GM21723 (cell line): ENCODE data around the gene ZNF576.
"Not testable (repeated sequence)": the region's sequence is repeated elsewhere in the genome, so short reads cannot be mapped to it uniquely, and the experiment has no call there.

ENCODE experiments used
- ATAC-seq: cut with Tn5 transposase; IDR thresholded peaks from one replicate; pipeline ENCODE4 v1.9.1; 2021; ENCODE audit warnings: mild to moderate bottlenecking, moderate library complexity; ENCODE audit not compliant: unreplicated experiment

Gene ZNF576, protein sequence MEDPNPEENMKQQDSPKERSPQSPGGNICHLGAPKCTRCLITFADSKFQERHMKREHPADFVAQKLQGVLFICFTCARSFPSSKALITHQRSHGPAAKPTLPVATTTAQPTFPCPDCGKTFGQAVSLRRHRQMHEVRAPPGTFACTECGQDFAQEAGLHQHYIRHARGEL

DNA sequence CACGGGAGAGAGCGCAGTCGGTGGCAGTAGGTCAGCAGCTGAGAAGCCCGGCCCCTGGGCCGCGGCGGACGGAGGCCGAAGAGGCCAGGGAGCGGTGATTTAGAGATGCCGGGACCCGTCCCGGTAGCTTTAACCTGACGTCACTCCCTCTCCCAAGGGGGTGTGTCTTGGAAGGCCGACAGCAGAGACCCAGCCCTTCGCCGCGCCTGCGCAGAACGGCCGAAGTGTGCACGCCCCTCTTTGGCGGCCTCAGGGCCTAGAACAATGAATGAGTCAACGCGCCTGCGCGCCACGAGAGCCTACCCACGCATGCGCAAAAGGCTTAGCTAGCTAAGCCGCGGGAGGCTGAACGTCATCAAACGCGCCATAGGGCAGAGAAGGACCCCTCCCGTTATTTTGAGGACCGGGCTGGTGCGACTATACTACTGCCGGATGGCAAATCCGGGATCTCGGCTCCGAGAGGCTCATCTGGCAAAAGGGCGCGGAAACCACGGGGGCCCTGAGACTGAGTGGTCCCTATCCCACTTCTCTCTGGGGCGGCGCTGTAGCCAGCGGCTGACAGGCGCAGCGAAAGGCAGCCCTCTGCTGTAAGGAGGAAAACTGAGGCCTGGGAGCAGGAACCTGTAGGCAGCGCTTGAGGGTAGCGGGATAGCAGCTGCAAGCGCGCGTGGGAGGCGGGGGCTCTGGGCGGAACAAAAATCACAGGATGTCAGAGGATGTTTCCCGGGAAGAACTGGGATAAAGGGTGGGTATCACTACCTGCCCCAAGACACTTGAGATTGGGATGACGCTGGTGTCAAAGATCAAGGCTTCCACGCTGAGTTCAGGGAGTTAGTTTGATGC lies at the start of gene ZNF576, which contains the start of gene IRGQ:
Gene ZNF576 (plus strand): TSS at position 597 of the 843 bp plus-strand sequence. CDS start 514 bp downstream, outside the sequence.
Gene IRGQ (minus strand): TSS at position 136 of the 843 bp plus-strand sequence. CDS start 796 bp downstream, outside the sequence.
- ATAC-seq = peak; percentile 65

GRCh38 chr19:43547926-43548325 lies 48.5 kb upstream of the ZNF576 start:
- not testable (repeated sequence) for ATAC-seq

GRCh38 chr19:43548706-43549105 lies 47.7 kb upstream of the ZNF576 start:
- ATAC-seq = no peak

DNA sequence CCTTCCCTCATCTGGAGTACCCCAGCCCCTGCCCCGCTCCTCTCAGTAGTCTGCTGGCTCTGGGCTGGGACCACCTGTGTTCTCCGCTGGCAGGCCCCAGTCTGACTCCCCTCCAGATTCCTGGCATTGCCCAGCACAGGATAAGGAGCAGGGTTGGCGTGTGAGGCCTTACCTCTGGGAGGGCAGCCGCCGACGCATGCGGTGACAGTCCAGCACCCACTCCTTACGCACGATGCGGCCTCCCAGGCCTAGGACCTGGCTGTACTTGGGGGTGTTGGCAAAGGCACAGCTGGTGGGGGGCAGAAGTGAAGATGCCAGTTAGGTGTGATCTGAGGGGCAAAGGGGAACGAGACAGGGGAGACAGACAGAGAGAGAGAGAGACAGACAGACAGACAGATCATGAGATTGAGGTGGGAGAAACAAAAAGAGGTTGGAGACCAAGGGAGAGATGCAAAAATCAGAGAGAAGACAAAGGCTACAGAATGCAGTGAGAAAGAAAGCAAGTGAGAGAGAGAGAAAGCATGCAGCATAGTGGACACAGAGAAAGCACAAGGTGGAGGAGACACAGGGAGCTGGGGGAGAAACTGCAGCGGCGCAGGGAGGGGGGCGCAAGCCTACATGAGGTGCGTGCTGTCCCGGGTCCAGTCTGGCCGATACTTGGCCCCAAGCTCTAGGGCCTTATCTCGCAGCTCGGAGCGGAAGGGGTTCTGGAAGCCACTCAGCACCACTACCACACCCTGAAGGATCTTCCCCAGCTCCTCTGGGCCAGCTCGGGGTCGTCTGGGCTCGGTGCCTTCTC lies 44.8 kb upstream of the ZNF576 start:
- ATAC-seq = no peak

- no peak for ATAC-seq
Observed at GRCh38 chr19:43552198-43552450, 44.3 kb upstream of the ZNF576 start.

DNA sequence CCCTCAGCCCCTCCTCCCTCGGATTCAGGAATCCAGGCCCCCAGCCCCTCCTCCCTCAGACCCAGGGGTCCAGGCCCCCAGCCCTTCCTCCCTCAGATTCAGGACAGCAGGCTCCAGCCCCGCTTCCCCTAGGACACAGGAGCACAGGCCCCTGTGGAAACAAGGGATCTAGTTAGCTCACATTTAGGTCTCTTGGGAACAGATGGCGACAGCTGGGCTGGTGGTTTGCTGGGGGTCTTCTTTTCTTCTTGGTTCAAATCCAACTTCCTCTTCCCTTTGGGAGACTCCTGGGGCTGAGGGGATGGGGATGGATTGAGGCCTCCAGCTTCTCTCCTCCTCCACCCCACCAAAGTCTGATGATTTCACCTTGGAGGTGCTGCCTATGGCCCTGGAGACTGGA lies 43.8 kb upstream of the ZNF576 start:
- no peak for ATAC-seq

- no peak for ATAC-seq
Observed at GRCh38 chr19:43553656-43554055, 42.7 kb upstream of the ZNF576 start.

DNA sequence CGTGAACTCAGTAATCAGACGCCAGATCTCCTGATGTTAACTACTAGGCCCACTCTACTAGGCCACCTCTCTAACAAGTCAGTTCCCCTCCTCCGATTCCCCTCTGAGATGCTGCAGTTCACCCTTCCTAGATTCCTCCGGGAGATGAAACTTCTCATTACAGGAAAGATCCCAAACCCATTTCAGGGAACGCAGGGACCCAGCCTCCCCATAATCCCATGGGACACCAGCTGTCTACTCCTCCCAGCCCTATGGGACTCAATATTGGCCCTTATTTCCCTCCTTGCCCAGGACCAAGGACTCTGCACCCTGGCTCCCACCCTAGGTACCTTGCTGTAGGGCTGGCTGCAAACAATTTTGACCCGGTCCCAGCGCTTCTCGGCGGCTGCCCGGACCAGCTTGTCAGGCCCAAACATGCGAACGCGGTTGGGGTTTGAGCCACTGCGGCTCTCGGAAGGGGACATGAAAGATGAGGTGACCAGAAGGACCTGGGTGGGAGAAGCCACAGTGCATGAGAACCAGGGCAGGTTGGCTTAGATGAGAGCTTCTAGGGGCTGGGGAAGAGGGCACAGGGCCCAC lies 42.0 kb upstream of the ZNF576 start:
- ATAC-seq = no peak

DNA sequence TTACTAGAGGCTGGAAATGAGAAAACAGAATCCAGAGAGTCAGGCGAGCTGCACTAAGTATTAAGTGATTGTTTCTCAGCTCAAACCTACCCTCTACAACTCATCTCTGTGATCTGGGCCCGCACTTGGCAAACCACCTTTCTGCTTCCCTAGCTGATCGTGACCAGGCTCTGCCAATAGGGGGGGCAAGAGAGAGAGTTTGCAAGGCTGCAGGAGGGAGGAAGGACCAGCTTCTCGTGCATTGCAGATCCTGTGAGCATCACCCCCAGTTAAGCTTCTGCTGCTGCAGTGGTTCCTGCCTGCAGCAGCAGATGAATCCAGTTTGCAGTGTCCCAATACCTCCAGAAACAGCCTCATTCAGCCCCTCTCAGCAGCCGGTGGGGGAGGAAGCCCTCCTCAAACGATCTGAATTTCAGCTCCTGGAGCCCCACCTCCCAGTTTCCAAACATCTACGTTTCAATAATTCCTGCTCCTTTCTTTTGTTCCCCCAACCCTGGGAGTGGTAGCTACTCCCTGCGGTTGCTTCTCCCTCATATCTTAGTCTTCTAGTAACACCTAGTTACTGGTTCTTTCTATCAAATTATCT lies 41.1 kb upstream of the ZNF576 start:
- no peak for ATAC-seq

- ATAC-seq = no peak
Observed at GRCh38 chr19:43560687-43561086, 35.7 kb upstream of the ZNF576 start.

DNA sequence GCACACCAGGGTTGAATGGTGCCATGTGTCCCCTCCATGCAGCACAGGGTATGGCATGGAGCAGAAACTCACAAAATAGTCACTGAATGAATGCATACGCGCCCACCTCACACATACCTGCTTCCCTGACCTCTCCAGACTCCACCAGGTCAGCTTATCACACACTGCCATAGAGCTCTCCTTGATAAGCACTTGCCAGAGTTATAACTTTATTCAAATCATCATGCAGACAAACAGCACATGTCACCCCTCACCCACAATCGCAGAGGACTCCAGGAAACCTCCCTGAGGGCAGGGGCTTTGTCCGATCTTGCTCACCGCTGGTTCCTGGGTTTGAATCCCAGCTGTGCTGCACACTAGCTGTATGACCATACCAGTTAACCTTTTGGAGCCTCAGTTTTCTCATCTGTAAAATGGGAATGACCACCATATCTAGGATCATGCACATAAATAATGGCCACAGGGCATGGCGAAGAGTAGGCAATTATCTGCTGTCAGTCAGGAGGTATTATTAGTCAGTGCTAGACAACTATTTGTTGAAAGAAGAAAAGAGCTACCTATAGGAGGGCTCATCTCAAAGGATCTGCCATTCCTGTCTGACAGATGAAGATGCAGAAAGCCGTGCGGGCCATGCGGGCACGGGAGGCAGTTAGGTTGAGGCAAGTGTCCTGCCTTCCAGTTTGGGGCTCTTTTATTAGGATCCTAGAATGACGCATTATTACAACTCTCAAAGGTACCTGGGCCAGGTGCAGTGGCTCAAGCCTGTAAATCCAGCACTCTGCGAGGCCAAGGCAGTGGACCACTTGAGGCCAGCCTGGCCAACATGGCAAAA lies 35.0 kb upstream of the ZNF576 start:
- no peak for ATAC-seq

- ATAC-seq = no peak
Observed at GRCh38 chr19:43562226-43562697, 34.1 kb upstream of the ZNF576 start.

- peak; percentile 65 for ATAC-seq
Observed at GRCh38 chr19:43562698-43563241, 33.6 kb upstream of the ZNF576 start.

DNA sequence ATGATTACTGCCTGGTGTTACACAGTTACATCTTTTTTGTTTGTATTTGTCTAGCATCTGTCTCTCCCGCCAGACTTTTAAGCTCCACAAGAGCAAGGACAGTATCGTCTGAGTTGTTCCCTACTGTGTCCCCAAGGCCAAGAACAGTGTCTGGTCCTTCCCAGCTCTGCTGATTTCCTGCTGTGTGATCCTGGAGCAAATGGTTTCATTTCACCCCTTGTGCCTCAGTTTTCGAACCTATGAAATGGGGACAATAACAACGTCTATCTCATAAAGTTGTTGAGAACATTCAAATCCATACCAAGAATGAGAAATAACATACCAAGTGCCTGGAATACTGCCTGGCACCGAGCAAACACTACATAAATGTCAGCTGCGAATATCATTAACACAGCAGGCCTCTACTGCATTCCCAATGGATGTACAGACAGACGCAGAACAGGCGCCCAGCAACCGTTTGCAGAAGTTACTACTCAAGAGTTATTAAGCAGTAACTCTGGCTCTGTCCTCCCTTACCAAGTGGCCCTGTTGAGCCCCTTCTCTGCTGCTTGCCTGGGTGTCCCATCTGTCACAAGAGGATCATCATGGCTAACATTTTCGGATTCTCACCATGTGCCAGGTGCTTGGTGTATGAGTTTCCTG lies 32.5 kb upstream of the ZNF576 start:
- no peak for ATAC-seq

DNA sequence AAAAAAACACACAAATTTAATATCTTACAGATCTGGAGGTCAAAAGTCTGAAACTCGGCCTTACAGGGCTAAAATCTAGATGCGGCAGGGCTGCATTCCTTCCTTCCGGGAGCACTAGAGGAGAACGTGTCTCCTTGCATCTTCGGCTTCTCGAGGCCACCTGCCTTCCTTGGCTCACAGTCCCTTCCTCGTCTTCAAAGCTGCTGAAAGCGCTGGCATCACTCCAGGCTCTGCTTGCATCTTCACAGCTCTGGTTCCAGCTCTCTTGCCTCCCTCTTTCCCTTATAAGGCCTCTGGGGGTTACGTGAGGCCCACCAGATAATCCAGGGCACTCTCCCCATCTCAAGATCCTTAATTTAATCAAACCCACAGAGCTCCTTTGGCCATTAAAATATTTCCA lies 31.6 kb upstream of the ZNF576 start:
- ATAC-seq = no peak

DNA sequence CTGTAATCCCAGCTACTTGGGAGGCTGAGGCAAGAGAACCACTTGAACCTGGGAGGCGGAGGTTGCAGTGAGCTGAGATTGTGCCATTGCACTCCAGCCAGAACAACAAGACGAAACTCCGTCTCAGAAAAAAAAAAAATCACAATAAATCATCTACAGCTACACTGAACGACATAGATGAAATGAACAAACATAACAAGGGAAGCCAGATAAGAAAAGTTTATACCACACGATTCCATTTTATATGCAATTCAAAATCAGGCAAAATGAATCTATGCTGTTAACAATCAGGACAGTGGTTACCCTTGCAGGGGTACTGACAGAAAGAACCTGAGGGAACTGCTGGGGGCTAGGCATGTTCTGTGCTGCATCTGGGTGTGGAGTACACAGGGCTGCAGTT lies 26.7 kb upstream of the ZNF576 start:
- no peak for ATAC-seq

GRCh38 chr19:43570174-43570791 lies 26.1 kb upstream of the ZNF576 start:
- ATAC-seq = no peak

GRCh38 chr19:43572171-43572588 lies 24.2 kb upstream of the ZNF576 start:
- ATAC-seq = no peak
